Lower leg skin (tissue), 4 donors: ENCODE measurements around the gene TICAM1. TPM values are rescaled to one million over a fixed set of nuclear protein-coding genes. Genes with fewer than 3 reads are reported as not detected.
"Not testable (repeated sequence)": the region's sequence is repeated elsewhere in the genome, so short reads cannot be mapped to it uniquely, and the experiment has no call there.

Experiments used
- DNase-seq, 2 donors: peaks; one replicate each; pipeline ENCODE4 v3.0.0-alpha.2; 2019; ENCODE audit warnings: low spot score in 2 of 2
- H3K4me3 ChIP-seq: fragments of 200-600 bp; sonication (generic); 2 replicates; pipeline ENCODE4 v1.5.1; 2017; ENCODE audit warnings: mild to moderate bottlenecking, low read depth; ENCODE audit not compliant: poor library complexity, severe bottlenecking
- CTCF ChIP-seq, 3 donors: fragments of 450-650 bp; IDR thresholded peaks; one replicate each; pipeline ENCODE4 v1.5.1; 2016; ENCODE audit warnings: antibody characterized with exemption in 3 of 3, mild to moderate bottlenecking in 3 of 3, moderate library complexity in 2 of 3
- POLR2A ChIP-seq, 2 donors: fragments of 450-650 bp; IDR thresholded peaks; one replicate each; pipeline ENCODE4 v1.6.1; 2016 to 2017; ENCODE audit warnings: antibody characterized with exemption in 2 of 2, mild to moderate bottlenecking in 1 of 2, moderate library complexity in 1 of 2
- WGBS, 2 donors: methylation state at CpG; one replicate each; pipeline ENCODE4 v1.1.5; 2018; 5-methylcytosine and 5-hydroxymethylcytosine counted together
- intact Hi-C: fragments of 100-400 bp; cut with DNase I; formaldehyde crosslinking; loops from one replicate; pipeline ENCODE4 v1.15.0; 2023; ENCODE audit warnings: low total_unique reads
- total RNA-seq, 4 donors: library from RNA; depleted of rRNA; stranded (reverse); fragments of >200 nt; gene quantifications; one replicate each; pipeline ENCODE4 v1.1.0, GENCODE V29; 2016

Gene TICAM1
- total RNA-seq, 4 donors from 2014 or later, result 8.0 to 34.4 (median 15.3) TPM

GRCh38 chr19:4811328-4812131, 20.0 kb downstream of the TICAM1 start:
- no peak for TF ChIP-seq POLR2A (IDR thresholded peaks at IDR 0.05)
- TF ChIP-seq CTCF (IDR thresholded peaks at IDR 0.05), result peak in 1 of 3 donors; percentile 84
- no peak overlapping the region for H3K4me3 ChIP-seq
- intact Hi-C loops, result loop anchor here (5.0 kb wide), 2 partner anchors 41 to 106 kb away; no protein-coding TSS in a partner anchor
- peak; percentile 80 to 97 for DNase-seq
- WGBS, 2 donors, result 62 to 67% methylated on average over 12 of the region's 12 CpGs

GRCh38 chr19:4807188-4807587, 24.3 kb downstream of the TICAM1 start:
- no peak overlapping the region for H3K4me3 ChIP-seq
- intact Hi-C loops, result loop anchor here (5.0 kb wide), 1 partner anchor 225 kb away; no protein-coding TSS in a partner anchor
- 68 to 88% methylated on average over 6 of the region's 6 CpGs for WGBS, 2 donors
- TF ChIP-seq CTCF (IDR thresholded peaks at IDR 0.05) (no peak), POLR2A (IDR thresholded peaks at IDR 0.05) (no peak)
- DNase-seq, result no peak

- H3K4me3 ChIP-seq, result no peak overlapping the region
- no peak for TF ChIP-seq POLR2A (IDR thresholded peaks at IDR 0.05)
- TF ChIP-seq CTCF (IDR thresholded peaks at IDR 0.05), result no peak
- DNase-seq, result no peak
- intact Hi-C loops, result loop anchor here (5.0 kb wide), 1 partner anchor 226 kb away; no protein-coding TSS in a partner anchor
- 77 to 79% methylated on average over 6 of the region's 6 CpGs for WGBS, 2 donors
Measured at GRCh38 chr19:4806384-4806783, 25.1 kb downstream of the TICAM1 start.

GRCh38 chr19:4805140-4805539, 26.4 kb downstream of the TICAM1 start:
- intact Hi-C loops, result loop anchor here (5.0 kb wide), 1 partner anchor 227 kb away; no protein-coding TSS in a partner anchor
- not testable (repeated sequence) for H3K4me3 ChIP-seq, DNase-seq
- 88 to 95% methylated on average over 6 of the region's 6 CpGs for WGBS, 2 donors

- DNase-seq, result no peak
- no peak overlapping the region for H3K4me3 ChIP-seq
- WGBS, 2 donors, result 48 to 50% methylated on average over 32 to 33 of the region's 33 CpGs
- no peak for TF ChIP-seq POLR2A (IDR thresholded peaks at IDR 0.05)
- TF ChIP-seq CTCF (IDR thresholded peaks at IDR 0.05), result peak in 1 of 3 donors; percentile 28
- intact Hi-C loops, result loop anchor here (5.0 kb wide), 1 partner anchor 72 kb away; no protein-coding TSS in a partner anchor
Measured at GRCh38 chr19:4803736-4804695, 27.5 kb downstream of the TICAM1 start.
